Measurements from ENCODE around the gene KCNIP4. TPM values are rescaled to one million over a fixed set of nuclear protein-coding genes. Genes with fewer than 3 reads are reported as not detected.

The KCNIP4 gene
- total RNA-seq, 1 donor from 2014 or later: not detected

DNA sequence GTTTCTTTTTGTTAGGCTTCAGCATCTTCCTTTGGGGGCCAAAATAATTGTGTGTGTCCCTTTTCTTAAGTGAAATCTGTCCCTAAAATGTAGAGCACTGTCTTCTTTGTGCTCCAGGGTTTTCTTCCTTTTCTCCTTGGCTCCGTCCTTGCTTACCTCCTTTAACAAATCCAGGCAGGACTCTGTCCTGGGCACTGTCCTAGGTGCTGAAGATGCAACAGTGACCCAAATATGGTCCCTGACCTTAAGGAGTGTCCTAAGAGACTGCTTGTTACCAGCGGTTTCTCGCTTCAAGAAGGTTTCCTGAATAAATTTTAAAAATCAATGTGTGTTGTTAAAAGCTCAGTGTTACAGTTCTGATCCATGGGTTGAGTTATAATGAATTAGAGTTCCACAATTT is 471.8 kb downstream of the KCNIP4 start:
- Mint-ChIP-seq H3K4me1 (no peaks in the 10 kb centered on the region), H3K27ac (no peak overlapping the region), H3K27me3 (no peaks in the 10 kb centered on the region), H3K9me3 (no peaks in the 10 kb centered on the region), H3K4me3 (no peak overlapping the region), H3K36me3 (ENCODE audit: low read depth) (no peaks in the 10 kb centered on the region)
- intact Hi-C loops (cut with micrococcal nuclease): no loop called here
- DNase-seq: no peak

DNA sequence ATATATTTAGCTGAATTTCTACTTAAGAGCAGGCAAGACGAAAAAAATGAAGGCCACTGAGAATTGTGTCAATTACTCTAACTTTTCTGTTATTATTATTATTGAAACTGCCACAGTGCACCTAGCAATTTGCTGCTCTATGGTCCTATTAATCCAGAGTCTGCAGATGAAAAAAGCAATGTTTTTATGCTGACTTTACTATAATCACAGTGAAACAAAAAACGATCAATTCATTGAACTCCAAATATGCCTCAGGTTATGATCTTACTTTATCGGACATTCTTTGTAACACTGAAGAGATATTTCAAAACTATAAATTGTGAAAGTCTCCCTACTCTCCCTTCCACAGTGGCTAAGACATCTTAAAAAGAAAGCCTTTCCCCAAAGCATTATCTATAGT is 474.4 kb downstream of the KCNIP4 start:
- H3K36me3 Mint-ChIP-seq (ENCODE audit: low read depth): no peaks in the 10 kb centered on the region
- H3K9me3 Mint-ChIP-seq: no peaks in the 10 kb centered on the region
- H3K4me1 Mint-ChIP-seq: no peaks in the 10 kb centered on the region
- H3K27me3 Mint-ChIP-seq: no peaks in the 10 kb centered on the region
- no peak for DNase-seq
- intact Hi-C loops (cut with micrococcal nuclease): no loop called here
- no peak overlapping the region for H3K27ac Mint-ChIP-seq
- H3K4me3 Mint-ChIP-seq: no peak overlapping the region

DNA sequence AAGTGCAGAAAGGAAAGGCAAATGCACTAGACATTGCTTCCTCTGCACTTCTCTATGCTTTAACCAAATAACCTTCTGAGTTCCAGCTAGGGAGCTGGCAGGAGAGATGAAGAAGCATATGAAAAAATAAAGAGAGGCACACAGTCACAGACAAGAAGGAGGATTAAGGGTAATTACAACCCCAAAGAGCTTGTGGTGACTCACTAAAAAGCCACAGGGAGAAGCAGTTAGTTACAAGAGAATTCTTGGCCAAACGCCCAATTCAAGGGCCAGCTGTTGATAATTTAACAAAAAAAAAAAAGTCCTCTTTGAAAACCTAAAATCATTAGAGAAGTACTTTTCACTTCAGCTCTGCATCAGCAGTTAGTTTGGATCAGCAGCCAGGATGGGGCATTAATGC is 478.0 kb downstream of the KCNIP4 start:
- Mint-ChIP-seq H3K4me1 (no peaks in the 10 kb centered on the region), H3K36me3 (ENCODE audit: low read depth) (no peaks in the 10 kb centered on the region), H3K27ac (no peak overlapping the region), H3K9me3 (no peaks in the 10 kb centered on the region), H3K27me3 (no peaks in the 10 kb centered on the region), H3K4me3 (no peak overlapping the region)
- DNase-seq: no peak
- intact Hi-C loops (cut with micrococcal nuclease): no loop called here

- intact Hi-C loops (cut with micrococcal nuclease): no loop called here
- Mint-ChIP-seq H3K27me3 (no peaks in the 10 kb centered on the region), H3K27ac (no peak overlapping the region), H3K4me1 (no peaks in the 10 kb centered on the region), H3K36me3 (ENCODE audit: low read depth) (no peaks in the 10 kb centered on the region), H3K9me3 (no peaks in the 10 kb centered on the region), H3K4me3 (no peak overlapping the region)
- no peak for DNase-seq
Observed at GRCh38 chr4:21469438-21470300, 478.9 kb downstream of the KCNIP4 start.

DNA sequence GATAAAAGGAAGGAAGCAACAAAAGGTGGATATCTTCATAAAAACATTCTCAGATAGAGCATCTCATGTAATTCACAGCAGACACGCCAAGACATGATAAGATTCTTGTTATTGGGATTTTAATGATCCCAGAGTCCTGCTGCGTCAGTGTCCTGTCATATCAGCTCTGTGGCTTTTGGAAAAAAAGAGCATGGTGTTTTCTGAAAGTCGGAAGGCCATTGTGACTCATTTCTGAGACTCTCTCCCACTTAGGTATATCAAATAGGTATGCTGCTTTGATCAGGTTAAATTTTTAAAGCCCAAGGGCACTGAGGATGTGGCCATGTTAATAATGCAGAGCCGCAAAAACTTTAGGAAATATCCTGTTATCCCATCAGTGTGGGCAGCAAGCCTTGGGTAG is 481.0 kb downstream of the KCNIP4 start:
- Mint-ChIP-seq H3K4me1 (no peaks in the 10 kb centered on the region), H3K4me3 (no peak overlapping the region), H3K9me3 (no peaks in the 10 kb centered on the region), H3K27ac (no peak overlapping the region), H3K36me3 (ENCODE audit: low read depth) (no peaks in the 10 kb centered on the region), H3K27me3 (no peaks in the 10 kb centered on the region)
- intact Hi-C loops (cut with micrococcal nuclease): no loop called here
- DNase-seq: no peak

- no peak for DNase-seq
- Mint-ChIP-seq H3K4me3 (no peak overlapping the region), H3K9me3 (no peaks in the 10 kb centered on the region), H3K27me3 (no peaks in the 10 kb centered on the region), H3K4me1 (no peaks in the 10 kb centered on the region), H3K36me3 (ENCODE audit: low read depth) (no peaks in the 10 kb centered on the region), H3K27ac (no peak overlapping the region)
- intact Hi-C loops (cut with micrococcal nuclease): no loop called here
Observed at GRCh38 chr4:21457086-21457840, 491.3 kb downstream of the KCNIP4 start.

- Mint-ChIP-seq H3K4me3 (no peak overlapping the region), H3K36me3 (ENCODE audit: low read depth) (no peaks in the 10 kb centered on the region), H3K4me1 (no peaks in the 10 kb centered on the region), H3K27ac (no peak overlapping the region), H3K9me3 (no peaks in the 10 kb centered on the region), H3K27me3 (no peaks in the 10 kb centered on the region)
- DNase-seq: no peak
- intact Hi-C loops (cut with micrococcal nuclease): loop anchor here (5.0 kb wide), 1 partner anchor 338 kb away; no protein-coding TSS in a partner anchor
Observed at GRCh38 chr4:21454831-21455230, 493.7 kb downstream of the KCNIP4 start.

GRCh38 chr4:21454201-21454600 is 494.4 kb downstream of the KCNIP4 start:
- intact Hi-C loops (cut with micrococcal nuclease): loop anchor here (5.0 kb wide), 1 partner anchor 337 kb away; no protein-coding TSS in a partner anchor
- no peak for DNase-seq
- no peaks in the 10 kb centered on the region for H3K27me3 Mint-ChIP-seq
- no peaks in the 10 kb centered on the region for H3K36me3 Mint-ChIP-seq (ENCODE audit: low read depth)
- H3K9me3 Mint-ChIP-seq: no peaks in the 10 kb centered on the region
- no peak overlapping the region for H3K4me3 Mint-ChIP-seq
- no peaks in the 10 kb centered on the region for H3K4me1 Mint-ChIP-seq
- H3K27ac Mint-ChIP-seq: no peak overlapping the region

- H3K27me3 Mint-ChIP-seq: no peaks in the 10 kb centered on the region
- H3K27ac Mint-ChIP-seq: no peak overlapping the region
- H3K36me3 Mint-ChIP-seq (ENCODE audit: low read depth): no peaks in the 10 kb centered on the region
- intact Hi-C loops (cut with micrococcal nuclease): loop anchor here (5.0 kb wide), 1 partner anchor 336 kb away; no protein-coding TSS in a partner anchor
- H3K9me3 Mint-ChIP-seq: no peaks in the 10 kb centered on the region
- no peak overlapping the region for H3K4me3 Mint-ChIP-seq
- H3K4me1 Mint-ChIP-seq: no peaks in the 10 kb centered on the region
- no peak for DNase-seq
Observed at GRCh38 chr4:21452931-21453330, 495.6 kb downstream of the KCNIP4 start.

GRCh38 chr4:21451032-21451431 is 497.5 kb downstream of the KCNIP4 start:
- H3K4me1 Mint-ChIP-seq: no peaks in the 10 kb centered on the region

GRCh38 chr4:21450331-21450730 is 498.2 kb downstream of the KCNIP4 start:
- DNase-seq: no peak
- Mint-ChIP-seq H3K27ac (no peak overlapping the region), H3K9me3 (no peaks in the 10 kb centered on the region), H3K4me3 (no peak overlapping the region), H3K27me3 (no peaks in the 10 kb centered on the region), H3K4me1 (no peaks in the 10 kb centered on the region), H3K36me3 (ENCODE audit: low read depth) (no peaks in the 10 kb centered on the region)
- intact Hi-C loops (cut with micrococcal nuclease): loop anchor here (5.0 kb wide), 1 partner anchor 333 kb away; no protein-coding TSS in a partner anchor

More at GRCh38 chr4:21451032-21451431, 497.5 kb downstream of the KCNIP4 start:
- H3K36me3 Mint-ChIP-seq (ENCODE audit: low read depth): no peaks in the 10 kb centered on the region
- intact Hi-C loops (cut with micrococcal nuclease): loop anchor here (5.0 kb wide), 1 partner anchor 334 kb away; no protein-coding TSS in a partner anchor
- H3K9me3 Mint-ChIP-seq: no peaks in the 10 kb centered on the region
- DNase-seq: no peak
- no peak overlapping the region for H3K27ac Mint-ChIP-seq
- no peak overlapping the region for H3K4me3 Mint-ChIP-seq
- H3K27me3 Mint-ChIP-seq: no peaks in the 10 kb centered on the region

DNA sequence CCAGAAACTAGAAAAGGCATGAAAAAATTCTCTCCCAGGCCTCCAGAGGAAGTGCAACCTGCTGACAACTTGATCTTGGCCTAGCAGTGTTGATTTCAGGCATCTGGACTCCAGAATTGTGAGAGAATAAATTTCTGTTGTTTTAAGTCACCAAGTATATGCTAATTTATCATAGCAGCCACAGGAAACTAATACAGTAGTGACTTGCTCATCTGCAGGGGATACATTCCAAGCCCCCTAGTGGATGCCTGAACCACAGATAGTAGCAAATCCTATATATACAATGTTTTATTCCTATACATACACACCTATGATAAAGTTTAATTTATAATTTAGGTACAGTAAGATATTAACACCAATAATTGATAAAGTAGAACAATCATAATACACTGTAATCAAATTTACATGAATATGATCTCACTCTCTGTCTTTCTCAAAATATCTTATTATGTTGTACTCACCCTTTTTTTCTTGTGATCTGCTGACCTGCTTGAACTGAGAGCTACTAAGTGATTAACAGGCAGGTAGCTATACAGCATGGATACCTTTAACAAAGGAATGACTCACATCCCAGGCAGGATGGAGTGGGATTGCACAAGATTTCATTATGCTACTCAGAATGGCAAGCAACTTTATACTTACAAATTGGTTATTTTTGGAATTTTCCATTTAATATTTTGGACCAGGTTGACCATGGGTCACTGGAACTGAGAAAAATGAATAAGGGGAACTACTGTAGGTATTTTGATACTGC is 501.1 kb downstream of the KCNIP4 start:
- Mint-ChIP-seq H3K27me3 (no peaks in the 10 kb centered on the region), H3K4me3 (no peak overlapping the region), H3K27ac (no peak overlapping the region), H3K4me1 (no peaks in the 10 kb centered on the region), H3K9me3 (no peaks in the 10 kb centered on the region), H3K36me3 (ENCODE audit: low read depth) (no peaks in the 10 kb centered on the region)
- intact Hi-C loops (cut with micrococcal nuclease): no loop called here
- DNase-seq: no peak

DNA sequence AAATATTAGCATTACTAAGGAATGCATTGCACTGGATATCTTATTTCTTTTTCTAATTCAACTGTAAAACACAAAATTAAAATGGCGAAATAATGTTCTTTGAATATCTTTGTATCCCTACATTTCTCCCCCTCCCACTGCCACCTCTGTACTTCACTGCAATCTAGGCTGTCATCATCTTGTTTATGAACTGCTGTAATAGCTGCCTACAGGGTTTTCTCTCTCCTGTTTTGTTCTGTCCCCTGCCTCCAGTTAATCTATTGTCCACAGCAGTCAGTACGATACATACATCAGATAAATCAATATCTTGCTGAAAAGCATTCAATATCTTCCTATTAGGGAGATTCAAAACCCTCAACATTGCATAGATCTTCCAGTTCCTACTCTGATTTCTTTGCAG is 528.4 kb downstream of the KCNIP4 start:
- H3K4me3 Mint-ChIP-seq: no peak overlapping the region
- no peaks in the 10 kb centered on the region for H3K9me3 Mint-ChIP-seq
- H3K27me3 Mint-ChIP-seq: no peaks in the 10 kb centered on the region
- no peak for DNase-seq
- no peaks in the 10 kb centered on the region for H3K4me1 Mint-ChIP-seq
- no peak overlapping the region for H3K27ac Mint-ChIP-seq
- intact Hi-C loops (cut with micrococcal nuclease): no loop called here
- H3K36me3 Mint-ChIP-seq (ENCODE audit: low read depth): no peaks in the 10 kb centered on the region

DNA sequence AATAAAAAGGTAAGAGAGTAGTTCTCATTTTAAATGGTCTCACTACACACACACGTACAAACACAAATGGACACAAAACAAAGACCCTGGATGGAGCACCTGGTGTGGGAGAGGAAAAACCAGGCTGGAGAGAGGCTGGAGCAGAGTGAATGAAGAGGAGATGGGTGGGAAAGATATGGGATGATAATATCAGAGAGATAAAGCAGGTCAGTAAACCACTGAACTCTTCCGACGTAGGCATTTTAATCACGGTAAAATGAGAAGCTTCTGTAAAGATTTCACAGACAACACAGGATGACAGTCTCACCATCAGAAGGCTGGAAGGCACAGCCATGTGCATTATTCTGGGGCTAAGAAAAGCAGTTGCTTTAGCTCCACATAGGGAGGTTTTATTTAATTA is 532.8 kb downstream of the KCNIP4 start:
- Mint-ChIP-seq H3K27ac (no peak overlapping the region), H3K4me3 (no peak overlapping the region), H3K4me1 (no peaks in the 10 kb centered on the region), H3K9me3 (no peaks in the 10 kb centered on the region), H3K36me3 (ENCODE audit: low read depth) (no peaks in the 10 kb centered on the region), H3K27me3 (no peaks in the 10 kb centered on the region)
- DNase-seq: no peak
- intact Hi-C loops (cut with micrococcal nuclease): no loop called here

Measured in activated CD4-positive, alpha-beta T cell treated with anti-CD3 and anti-CD28 coated beads, Interleukin-2, amount 10 ng/mL, durations not matched to agents 24 days and 14 days (primary cell).